Measurements from ENCODE around the gene SPTBN2. TPM values are rescaled to one million over a fixed set of nuclear protein-coding genes. Genes with fewer than 3 reads are reported as not detected.

The SPTBN2 gene
- total RNA-seq, 2 donors from 2014 or later: 3.7 to 7.1 TPM

GRCh38 chr11:66694056-66694410 is 35.0 kb downstream of the SPTBN2 start:
- no peaks in the 10 kb centered on the region for H3K27me3 ChIP-seq
- no peaks in the 10 kb centered on the region for H3K36me3 ChIP-seq
- intact Hi-C loops (cut with DNase I): loop anchor here (1.0 kb wide), 1 partner anchor 140 kb away; no protein-coding TSS in a partner anchor
- no peaks in the 10 kb centered on the region for H3K4me1 ChIP-seq
- no peak overlapping the region for H3K4me3 ChIP-seq
- no peak overlapping the region for H3K9ac ChIP-seq (ENCODE audit: low read depth in 2 of 2, low read length in 2 of 2)
- no peak for DNase-seq
- H3K9me3 ChIP-seq: no peaks in the 10 kb centered on the region
- no peak overlapping the region for H3K27ac ChIP-seq
- no peak for TF ChIP-seq CTCF (IDR thresholded peaks at IDR 0.05)

- Histone ChIP-seq H3K27me3 (no peaks in the 10 kb centered on the region), H3K9me3 (no peaks in the 10 kb centered on the region), H3K9ac (ENCODE audit: low read depth in 2 of 2, low read length in 2 of 2) (no peak overlapping the region), H3K4me3 (no peak overlapping the region), H3K36me3 (no peaks in the 10 kb centered on the region), H3K4me1 (no peaks in the 10 kb centered on the region), H3K27ac (no peak overlapping the region)
- TF ChIP-seq CTCF (IDR thresholded peaks at IDR 0.05): no peak
- intact Hi-C loops (cut with DNase I): loop anchor here (1.0 kb wide), 1 partner anchor 141 kb away; no protein-coding TSS in a partner anchor
- no peak for DNase-seq
Measured at GRCh38 chr11:66693356-66694055, 35.5 kb downstream of the SPTBN2 start.

DNA sequence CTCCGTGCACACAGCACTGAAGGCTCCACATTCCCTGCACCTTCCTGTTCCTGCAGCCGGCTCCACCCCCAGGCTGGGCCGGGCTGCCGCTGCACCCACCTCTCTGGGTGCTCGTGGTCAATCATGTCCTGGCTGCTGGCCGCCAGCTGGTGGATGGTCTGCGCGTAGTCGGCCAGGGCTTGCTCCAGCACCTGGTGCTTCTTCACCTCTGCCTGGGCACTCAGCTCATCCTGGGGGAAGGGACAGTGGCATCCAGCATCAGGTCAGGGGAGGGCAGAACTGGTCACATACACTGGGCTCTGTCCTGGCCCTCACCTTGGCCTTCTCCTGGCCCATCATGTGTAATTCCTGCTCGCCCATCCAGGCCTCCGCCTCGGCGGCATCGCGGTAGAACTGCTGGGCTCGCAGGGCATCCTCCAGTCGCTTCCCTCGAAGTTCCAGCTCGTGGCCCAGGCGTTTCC is 36.1 kb downstream of the SPTBN2 start:
- intact Hi-C loops (cut with DNase I): no loop called here

GRCh38 chr11:66692446-66692845 is 36.6 kb downstream of the SPTBN2 start:
- Histone ChIP-seq H3K4me1 (no peaks in the 10 kb centered on the region), H3K27ac (no peak overlapping the region), H3K36me3 (no peaks in the 10 kb centered on the region), H3K4me3 (no peak overlapping the region), H3K9me3 (no peaks in the 10 kb centered on the region), H3K27me3 (no peaks in the 10 kb centered on the region), H3K9ac (ENCODE audit: low read depth in 2 of 2, low read length in 2 of 2) (no peak overlapping the region)
- DNase-seq: no peak
- TF ChIP-seq CTCF (IDR thresholded peaks at IDR 0.05): no peak
- intact Hi-C loops (cut with DNase I): no loop called here

More for the DNA sequence above, 36.1 kb downstream of the SPTBN2 start:
- Histone ChIP-seq H3K4me3 (no peak overlapping the region), H3K9me3 (no peaks in the 10 kb centered on the region), H3K27me3 (no peaks in the 10 kb centered on the region), H3K9ac (ENCODE audit: low read depth in 2 of 2, low read length in 2 of 2) (no peak overlapping the region), H3K36me3 (no peaks in the 10 kb centered on the region), H3K4me1 (no peaks in the 10 kb centered on the region), H3K27ac (no peak overlapping the region)
- no peak for DNase-seq
- no peak for TF ChIP-seq CTCF (IDR thresholded peaks at IDR 0.05)

DNA sequence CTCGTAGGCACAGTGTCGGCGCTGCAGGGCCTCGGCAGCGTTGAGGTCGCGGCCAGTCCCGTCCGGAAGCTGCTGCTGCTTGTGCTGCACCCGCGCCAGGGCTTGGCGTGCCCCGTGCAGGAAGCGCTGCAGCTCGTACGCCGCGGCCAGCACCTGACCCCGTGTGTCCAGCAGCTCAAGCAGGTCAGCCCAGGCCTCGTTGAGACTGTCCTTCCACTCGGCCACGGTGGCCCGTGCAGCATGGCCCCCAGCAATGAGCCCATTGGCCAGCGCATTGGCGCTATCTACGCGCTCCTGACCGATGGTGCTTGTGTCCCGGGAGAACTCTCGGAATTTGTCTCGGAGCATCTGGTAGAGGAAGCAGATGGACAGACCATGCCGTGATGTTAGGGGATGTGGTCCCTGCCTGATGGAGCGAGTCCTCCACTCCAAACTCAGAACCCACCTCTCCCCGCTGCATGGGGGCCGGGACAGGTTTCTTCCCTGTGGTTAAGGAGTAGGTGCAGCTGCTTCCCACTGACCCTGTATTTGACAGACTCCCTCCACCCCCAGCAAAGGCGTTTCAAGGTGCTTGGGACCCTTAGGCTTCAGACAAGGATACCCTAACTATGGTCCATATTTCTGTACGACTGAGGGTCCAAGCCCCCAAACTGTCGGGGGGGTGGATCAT is 37.6 kb downstream of the SPTBN2 start:
- H3K4me1 ChIP-seq: no peaks in the 10 kb centered on the region
- no peaks in the 10 kb centered on the region for H3K36me3 ChIP-seq
- no peak overlapping the region for H3K9ac ChIP-seq (ENCODE audit: low read depth in 2 of 2, low read length in 2 of 2)
- no peak for DNase-seq
- TF ChIP-seq CTCF (IDR thresholded peaks at IDR 0.05): no peak
- no peaks in the 10 kb centered on the region for H3K9me3 ChIP-seq
- H3K27ac ChIP-seq: no peak overlapping the region
- no peak overlapping the region for H3K4me3 ChIP-seq
- intact Hi-C loops (cut with DNase I): no loop called here
- no peaks in the 10 kb centered on the region for H3K27me3 ChIP-seq

All from colonic mucosa (tissue), 4 donors.